Right hindlimb (tissue), 1 donor: Measurements from ENCODE around the gene GBF1.
A peak's percentile ranks its signal among the peaks of the same experiment; 100 is the strongest.

Experiments used
- DNase-seq: peaks from one replicate; pipeline ENCODE4 v3.0.0-alpha.2; 2018

The GBF1 gene

GRCh38 chr10:102367441-102367840 lies 122.1 kb downstream of the GBF1 start:
- DNase-seq = no peak

- DNase-seq = no peak
Measured at GRCh38 chr10:102368077-102368476, 122.7 kb downstream of the GBF1 start.

- no peak for DNase-seq
Measured at GRCh38 chr10:102371295-102371694, 126.0 kb downstream of the GBF1 start.

- no peak for DNase-seq
Measured at GRCh38 chr10:102375250-102375649, 129.9 kb downstream of the GBF1 start.

- no peak for DNase-seq
Measured at GRCh38 chr10:102375867-102376266, 130.5 kb downstream of the GBF1 start.

GRCh38 chr10:102376901-102377300 lies 131.6 kb downstream of the GBF1 start:
- DNase-seq = no peak

GRCh38 chr10:102379383-102379782 lies 134.1 kb downstream of the GBF1 start:
- DNase-seq = no peak

- DNase-seq = no peak
Measured at GRCh38 chr10:102381983-102382382, 136.7 kb downstream of the GBF1 start.

GRCh38 chr10:102382871-102383270 lies 137.5 kb downstream of the GBF1 start:
- no peak for DNase-seq

GRCh38 chr10:102384053-102384452 lies 138.7 kb downstream of the GBF1 start:
- no peak for DNase-seq

- no peak for DNase-seq
Measured at GRCh38 chr10:102384606-102385429, 139.5 kb downstream of the GBF1 start.

- no peak for DNase-seq
Measured at GRCh38 chr10:102389894-102390293, 144.6 kb downstream of the GBF1 start.

GRCh38 chr10:102392306-102392705 lies 147.0 kb downstream of the GBF1 start:
- DNase-seq = no peak

GRCh38 chr10:102393411-102394078 lies 148.2 kb downstream of the GBF1 start:
- no peak for DNase-seq

- peak; percentile 94 for DNase-seq
Measured at GRCh38 chr10:102394079-102394800, 148.9 kb downstream of the GBF1 start.

GRCh38 chr10:102394801-102395399 lies 149.6 kb downstream of the GBF1 start:
- DNase-seq = no peak

- DNase-seq = peak; percentile 96
Measured at GRCh38 chr10:102395400-102396316, 150.3 kb downstream of the GBF1 start, which contains the start of gene NFKB2. Gene NFKB2 (plus strand): TSS chr10:102395705. CDS start chr10:102395960, 255 bp downstream.

- DNase-seq = peak; percentile 24
Measured at GRCh38 chr10:102396317-102396650, 151.0 kb downstream of the GBF1 start.

- peak; percentile 20 for DNase-seq
Measured at GRCh38 chr10:102396730-102397151, 151.4 kb downstream of the GBF1 start.

GRCh38 chr10:102397222-102398171 lies 152.2 kb downstream of the GBF1 start:
- no peak for DNase-seq
